SH-SY5Y (cell line): ENCODE data around the gene LRRN2.

Source experiments
- GATA2 ChIP-seq: IDR thresholded peaks from 2 replicates; pipeline ENCODE4 v1.6.1; 2011; ENCODE audit warnings: mild to moderate bottlenecking, low read depth, low read length
- GATA3 ChIP-seq: IDR thresholded peaks from 2 replicates; pipeline ENCODE4 v1.6.1; 2011; ENCODE audit warnings: low read depth, mild to moderate bottlenecking, low read length, moderate library complexity

DNA sequence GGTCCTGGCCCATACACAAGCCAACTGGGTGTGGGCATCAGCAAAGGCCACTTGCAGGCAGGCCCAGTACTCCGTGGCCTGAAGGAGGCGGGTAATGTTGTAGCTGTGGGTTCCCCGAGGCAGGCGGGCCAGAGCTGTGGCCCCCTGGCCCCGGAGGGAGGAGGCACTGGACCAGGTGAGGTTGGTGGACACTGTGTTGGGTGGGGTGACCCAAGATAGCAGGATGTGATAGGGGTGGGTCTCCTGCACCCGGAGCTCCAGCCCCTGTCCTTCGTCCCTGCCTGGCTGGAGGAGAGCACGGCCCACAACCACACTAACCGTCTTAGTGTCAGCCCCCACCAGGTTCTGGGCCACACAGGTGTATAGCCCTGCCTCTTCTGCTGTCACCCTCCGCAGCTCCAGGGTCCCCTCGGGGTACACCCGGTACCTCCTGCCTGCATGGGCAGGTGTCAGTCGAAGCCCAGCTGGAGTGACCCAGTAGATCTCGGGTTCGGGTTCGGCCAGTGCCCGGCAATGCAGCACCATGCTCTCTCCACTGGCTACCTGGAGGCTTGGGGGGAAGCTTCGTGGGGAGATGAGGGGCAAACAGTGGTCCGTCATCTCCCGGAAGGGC lies 67.3 kb downstream of the LRRN2 start:
- no peak for TF ChIP-seq GATA2
- no peak for TF ChIP-seq GATA3
